ENCODE data around the gene TM4SF5. TPM values are rescaled to one million over a fixed set of nuclear protein-coding genes. Genes with fewer than 3 reads are reported as not detected.

TM4SF5 gene
- total and polyA plus RNA-seq, 2 of the 8 experiments (the other 6 are each of a cell fraction or from before 2014, with no cell fraction given): not detected

GRCh38 chr17:4722678-4723240, 48.9 kb upstream of the TM4SF5 start:
- CTCF ChIA-PET (ENCODE audit: partially characterized antibody): interaction anchor here (1.4 kb wide), 1 partner anchor 8 kb away, joined by 4 read pairs; no protein-coding TSS in a partner anchor
- Histone ChIP-seq H4K8ac (ENCODE audit: extremely low read depth, insufficient read depth, low read length) (no peak overlapping the region), H3K9ac (replicated peaks in 1 of 4; ENCODE audit: extremely low read depth in 1 of 4, low read depth in 3 of 4, low read length in 3 of 4) (no peak overlapping the region), H3K23ac (ENCODE audit: insufficient read length) (no peak overlapping the region), H4K20me1 (replicated peaks in 1 of 2; ENCODE audit: control insufficient read depth in 1 of 2, insufficient read depth in 2 of 2, low read length in 2 of 2) (no peaks in the 10 kb centered on the region), H3K4me1 (replicated peaks in 1 of 4; ENCODE audit: control insufficient read depth in 3 of 4, insufficient read depth in 4 of 4, low read length in 3 of 4) (no peaks in the 10 kb centered on the region), H2BK20ac (ENCODE audit: low read length) (no peak overlapping the region), H2AK5ac (ENCODE audit: low read depth, low read length) (no peak overlapping the region), H2BK15ac (ENCODE audit: low read length) (no peak overlapping the region), H3K56ac (replicated peaks; ENCODE audit: insufficient read length, low read depth, low read length) (no peak overlapping the region), H3K36me3 (ENCODE audit: control insufficient read depth in 2 of 4, insufficient read depth in 4 of 4, low read length in 3 of 4) (peaks cover 0 to 26% (median 11%) of the 10 kb centered on the region in 4 experiments; a peak in 6 of 8 replicates), H3K9me3 (ENCODE audit: insufficient read depth in 2 of 2, low read depth in 1 of 2, low read length in 1 of 2) (no peaks in the 10 kb centered on the region), H2BK120ac (replicated peaks; ENCODE audit: low read depth, low read length) (no peak overlapping the region), H2BK5ac (ENCODE audit: low read depth, low read length) (no peak overlapping the region), H3K27ac (ENCODE audit: low read depth, low read length) (no peak overlapping the region), H2AFZ (ENCODE audit: low read length) (no peak overlapping the region), H4K5ac (ENCODE audit: insufficient read length, low read depth, low read length) (no peak overlapping the region), H4K91ac (replicated peaks; ENCODE audit: insufficient read length, low read length) (no peak overlapping the region), H3K14ac (ENCODE audit: insufficient read length) (no peak overlapping the region), H2BK12ac (ENCODE audit: low read depth, low read length) (no peak overlapping the region), H3K4ac (replicated peaks; ENCODE audit: insufficient read length, low read depth, low read length) (no peak overlapping the region), H3K79me1 (ENCODE audit: low read depth, low read length) (no peaks in the 10 kb centered on the region), H3K79me2 (ENCODE audit: control insufficient read depth in 1 of 2, insufficient read depth in 2 of 2, low read length in 2 of 2) (no peaks in the 10 kb centered on the region), H3K18ac (ENCODE audit: extremely low read depth, low read length) (no peak overlapping the region), H3K27me3 (replicated peaks in 1 of 4; ENCODE audit: control insufficient read depth in 3 of 4, extremely low read depth in 1 of 4, insufficient read depth in 3 of 4, low read length in 3 of 4) (no peaks in the 10 kb centered on the region), H3K4me2 (ENCODE audit: insufficient read depth in 1 of 2, low read depth in 2 of 2, low read length in 2 of 2) (no peak overlapping the region), H3K23me2 (ENCODE audit: low read depth, low read length) (no peaks in the 10 kb centered on the region), H3K4me3 (ENCODE audit: extremely low read depth in 1 of 4, insufficient read depth in 2 of 4, low read depth in 3 of 4, low read length in 4 of 4) (no peak overlapping the region)
- DNase-seq (ENCODE audit: low read depth in 1 of 2, low spot score in 2 of 2) (no peak), FAIRE-seq (no peak)
- 94% methylated on average over 16 of the region's 16 CpGs; no CpG with 5 or more reads in 1 of the 2 experiments for WGBS, 2 experiments (ENCODE audit: extremely low coverage in 1 of 2, insufficient coverage in 1 of 2, insufficient read length in 1 of 2, insufficient replicate concordance in 2 of 2, low coverage in 1 of 2, low lambda C conversion rate in 2 of 2, missing lambda C conversion rate in 1 of 2)
- POLR2A ChIA-PET (ENCODE audit: partially characterized antibody): interaction anchor here (1.5 kb wide), 1 partner anchor 12 kb away, joined by 3 read pairs; the partner anchor contains the start of gene ARRB2
- TF ChIP-seq CBX8 (IDR thresholded peaks at IDR 0.05; ENCODE audit: borderline replicate concordance, low read depth, low read length): no peak
